ENCODE data around the gene GCGR. TPM values are rescaled to one million over a fixed set of nuclear protein-coding genes. Genes with fewer than 3 reads are reported as not detected.
A peak's percentile ranks its signal among the peaks of the same experiment; 100 is the strongest.

The GCGR gene
- polyA plus RNA-seq (ENCODE audit: low read depth in 6 of 6): not detected

DNA sequence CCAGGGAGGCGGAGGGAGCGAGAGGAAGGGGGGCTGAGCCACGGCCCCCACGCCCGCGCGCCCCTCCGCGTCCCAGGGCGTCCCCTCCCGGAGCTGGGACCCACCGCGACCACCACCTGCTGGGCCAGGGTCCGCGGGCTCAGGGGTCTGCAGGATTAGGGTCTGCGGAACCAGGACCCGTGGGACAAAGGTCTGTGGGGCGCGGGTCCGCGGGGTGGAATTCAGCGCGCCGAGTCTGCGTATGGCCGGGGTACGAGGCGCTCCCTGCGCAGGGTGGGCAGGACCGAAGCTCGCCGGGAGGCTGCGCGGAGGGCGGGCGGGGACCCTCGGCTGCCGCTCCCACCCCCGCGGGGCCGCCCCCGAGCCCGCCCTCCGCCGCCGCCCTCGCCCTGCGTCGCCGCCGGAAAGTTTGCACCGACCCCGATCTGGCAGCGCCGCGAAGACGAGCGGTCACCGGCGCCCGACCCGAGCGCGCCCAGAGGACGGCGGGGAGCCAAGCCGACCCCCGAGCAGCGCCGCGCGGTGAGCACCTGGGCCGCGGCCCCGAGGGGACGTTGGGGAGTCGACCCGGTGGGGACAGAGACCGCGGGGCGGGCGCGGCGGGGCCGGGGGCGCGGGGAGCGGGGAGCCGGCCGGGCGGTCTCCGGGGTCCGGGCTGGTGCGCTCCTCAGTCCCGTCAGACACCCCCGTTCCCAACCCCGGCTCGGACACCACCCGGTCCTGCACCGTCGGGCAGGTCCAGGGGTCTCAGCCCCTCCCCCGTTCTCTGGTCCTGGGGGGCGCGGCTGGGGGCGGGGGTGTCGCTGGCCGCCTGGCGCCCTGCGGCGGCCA is at the start of gene GCGR:
GCGR (plus strand) TSS at position 423 of the 831 bp plus-strand sequence. CDS start 4,869 bp downstream, outside the sequence.
- ATAC-seq (ENCODE audit: low read depth in 2 of 2): peak in 1 of 2 donors; percentile 14
- no peak for DNase-seq
- Mint-ChIP-seq H3K27ac (peak within 1 kb of the TSS in 1 of 6 donors; percentile 57), H3K4me1 (peaks cover 8 to 19% (median 10%) of the 10 kb centered on the region in 3 donors), H3K27me3 (peaks cover 33 to 78% (median 51%) of the 10 kb centered on the region in 3 donors), H3K9me3 (peaks cover 0 to 3% (median 0%) of the 10 kb centered on the region in 7 donors), H3K4me3 (peak within 1 kb of the TSS in 2 of 8 donors; percentile 42 to 53), H3K36me3 (peaks cover 0 to 12% of the 10 kb centered on the region in 2 donors)

- H3K9me3 Mint-ChIP-seq: no peaks in the 10 kb centered on the region
- H3K27me3 Mint-ChIP-seq: no peaks in the 10 kb centered on the region
- no peak overlapping the region for H3K4me3 Mint-ChIP-seq
- DNase-seq: no peak
- no peaks in the 10 kb centered on the region for H3K4me1 Mint-ChIP-seq
- H3K27ac Mint-ChIP-seq: no peak overlapping the region
- ATAC-seq (ENCODE audit: low read depth in 2 of 2): no peak
- no peaks in the 10 kb centered on the region for H3K36me3 Mint-ChIP-seq
Measured at GRCh38 chr17:81792675-81793615, 11.0 kb upstream of the GCGR start.

- no peak overlapping the region for H3K27ac Mint-ChIP-seq
- H3K36me3 Mint-ChIP-seq: no peaks in the 10 kb centered on the region
- H3K9me3 Mint-ChIP-seq: peaks cover 0 to 1% (median 0%) of the 10 kb centered on the region in 7 donors
- H3K4me1 Mint-ChIP-seq: no peaks in the 10 kb centered on the region
- DNase-seq (no peak), ATAC-seq (ENCODE audit: low read depth in 2 of 2) (no peak)
- H3K27me3 Mint-ChIP-seq: peaks cover under 1 to 2% (median under 1%) of the 10 kb centered on the region in 3 donors
- no peak overlapping the region for H3K4me3 Mint-ChIP-seq
Measured at GRCh38 chr17:81794074-81794476, 9.9 kb upstream of the GCGR start.

- H3K36me3 Mint-ChIP-seq: no peaks in the 10 kb centered on the region
- no peak for DNase-seq
- H3K4me1 Mint-ChIP-seq: no peaks in the 10 kb centered on the region
- no peak overlapping the region for H3K4me3 Mint-ChIP-seq
- peaks cover 4 to 5% (median 5%) of the 10 kb centered on the region in 3 donors for H3K27me3 Mint-ChIP-seq
- no peak overlapping the region for H3K27ac Mint-ChIP-seq
- H3K9me3 Mint-ChIP-seq: peaks cover 0 to 3% (median 0%) of the 10 kb centered on the region in 7 donors
- no peak for ATAC-seq (ENCODE audit: low read depth in 2 of 2)
Measured at GRCh38 chr17:81794509-81794908, 9.4 kb upstream of the GCGR start.

DNA sequence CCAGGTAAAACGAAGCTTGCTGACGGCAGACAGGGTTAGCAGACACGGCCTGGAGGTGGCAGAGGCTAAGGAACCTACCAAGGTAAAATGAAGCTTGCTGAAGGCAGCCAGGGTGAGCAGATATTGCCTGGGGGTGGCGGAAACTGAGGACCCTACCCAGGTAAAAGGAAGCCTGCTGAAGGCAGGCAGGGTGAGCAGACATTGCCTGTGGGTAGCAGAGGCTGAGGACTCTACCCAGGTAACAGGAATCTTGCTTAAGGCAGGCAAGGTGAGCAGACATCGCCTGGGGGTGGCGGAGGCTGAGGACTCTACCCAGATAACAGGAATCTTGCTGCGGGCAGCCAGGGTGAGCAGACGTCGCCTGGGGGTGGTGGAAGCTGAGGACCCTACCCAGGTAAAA is 2.6 kb upstream of the GCGR start:
- ATAC-seq (ENCODE audit: low read depth in 2 of 2) (no peak), DNase-seq (no peak)
- Mint-ChIP-seq H3K36me3 (peaks cover 0 to 12% of the 10 kb centered on the region in 2 donors), H3K4me1 (peaks cover 8 to 19% (median 10%) of the 10 kb centered on the region in 3 donors), H3K9me3 (peaks cover 0 to 3% (median 0%) of the 10 kb centered on the region in 7 donors), H3K4me3 (no peak overlapping the region), H3K27me3 (peaks cover 33 to 59% (median 44%) of the 10 kb centered on the region in 3 donors), H3K27ac (no peak overlapping the region)

DNA sequence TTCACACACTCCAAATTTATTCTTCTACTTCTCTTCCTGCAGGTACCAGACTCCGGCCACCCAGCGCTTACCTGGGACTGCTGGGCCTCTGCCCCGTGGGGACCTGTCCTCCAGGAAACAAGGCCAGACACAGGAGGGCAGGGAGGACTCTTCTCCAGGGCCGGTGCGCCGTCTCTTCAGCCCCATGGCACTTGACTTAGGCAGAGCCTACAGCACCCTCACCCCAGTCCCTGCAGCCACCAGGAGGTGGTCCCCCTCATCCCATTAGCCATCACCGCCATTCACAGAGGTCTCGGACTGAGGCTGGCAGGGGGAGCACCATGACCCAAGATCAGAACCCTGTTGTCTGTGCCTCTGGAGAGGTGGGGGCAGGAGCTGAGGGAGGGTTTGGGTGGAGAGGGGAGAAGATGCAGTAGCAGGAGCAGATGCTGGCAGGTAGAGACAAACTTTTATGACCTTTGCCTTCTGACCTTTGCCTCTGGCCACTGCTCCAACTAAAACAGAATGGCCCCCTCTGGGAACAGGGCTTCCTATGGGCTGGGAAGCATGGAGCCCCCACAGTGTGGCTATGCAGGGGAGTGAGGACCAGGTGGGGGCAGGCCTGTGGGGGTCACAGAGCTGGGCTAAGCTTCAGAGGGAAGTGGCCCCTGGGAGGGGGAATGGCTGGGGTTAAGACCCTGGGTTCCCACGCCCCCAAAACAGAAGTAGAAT is 1.7 kb upstream of the GCGR start:
- H3K4me3 Mint-ChIP-seq: peak overlapping the region in 5 of 8 donors; percentile 14 to 78 (median 51)
- H3K36me3 Mint-ChIP-seq: peaks cover 0 to 12% of the 10 kb centered on the region in 2 donors
- H3K4me1 Mint-ChIP-seq: peaks cover 8 to 19% (median 10%) of the 10 kb centered on the region in 3 donors
- no peak for ATAC-seq (ENCODE audit: low read depth in 2 of 2)
- H3K27ac Mint-ChIP-seq: no peak overlapping the region
- H3K27me3 Mint-ChIP-seq: peaks cover 33 to 66% (median 44%) of the 10 kb centered on the region in 3 donors
- peaks cover 0 to 3% (median 0%) of the 10 kb centered on the region in 7 donors for H3K9me3 Mint-ChIP-seq
- no peak for DNase-seq

GRCh38 chr17:81802856-81803643 is 900 bp upstream of the GCGR start:
- Mint-ChIP-seq H3K36me3 (peaks cover 0 to 12% of the 10 kb centered on the region in 2 donors), H3K27me3 (peaks cover 33 to 74% (median 49%) of the 10 kb centered on the region in 3 donors), H3K4me3 (peak overlapping the region in 4 of 8 donors; percentile 47 to 78 (median 52)), H3K27ac (peak overlapping the region in 1 of 6 donors; percentile 34), H3K9me3 (peaks cover 0 to 3% (median 0%) of the 10 kb centered on the region in 7 donors), H3K4me1 (peaks cover 8 to 19% (median 10%) of the 10 kb centered on the region in 3 donors)
- ATAC-seq (ENCODE audit: low read depth in 2 of 2) (no peak), DNase-seq (no peak)

- Mint-ChIP-seq H3K27me3 (peaks cover 35 to 79% (median 52%) of the 10 kb centered on the region in 3 donors), H3K27ac (peak overlapping the region in 1 of 6 donors; percentile 57), H3K4me1 (peaks cover 10 to 19% (median 12%) of the 10 kb centered on the region in 3 donors), H3K36me3 (peaks cover 0 to 12% of the 10 kb centered on the region in 2 donors), H3K4me3 (peak overlapping the region in 2 of 8 donors; percentile 31 to 42), H3K9me3 (peaks cover 0 to 2% (median 0%) of the 10 kb centered on the region in 7 donors)
- ATAC-seq (ENCODE audit: low read depth in 2 of 2) (no peak), DNase-seq (no peak)
Measured at GRCh38 chr17:81804559-81805399, 829 bp downstream of the GCGR start.

DNA sequence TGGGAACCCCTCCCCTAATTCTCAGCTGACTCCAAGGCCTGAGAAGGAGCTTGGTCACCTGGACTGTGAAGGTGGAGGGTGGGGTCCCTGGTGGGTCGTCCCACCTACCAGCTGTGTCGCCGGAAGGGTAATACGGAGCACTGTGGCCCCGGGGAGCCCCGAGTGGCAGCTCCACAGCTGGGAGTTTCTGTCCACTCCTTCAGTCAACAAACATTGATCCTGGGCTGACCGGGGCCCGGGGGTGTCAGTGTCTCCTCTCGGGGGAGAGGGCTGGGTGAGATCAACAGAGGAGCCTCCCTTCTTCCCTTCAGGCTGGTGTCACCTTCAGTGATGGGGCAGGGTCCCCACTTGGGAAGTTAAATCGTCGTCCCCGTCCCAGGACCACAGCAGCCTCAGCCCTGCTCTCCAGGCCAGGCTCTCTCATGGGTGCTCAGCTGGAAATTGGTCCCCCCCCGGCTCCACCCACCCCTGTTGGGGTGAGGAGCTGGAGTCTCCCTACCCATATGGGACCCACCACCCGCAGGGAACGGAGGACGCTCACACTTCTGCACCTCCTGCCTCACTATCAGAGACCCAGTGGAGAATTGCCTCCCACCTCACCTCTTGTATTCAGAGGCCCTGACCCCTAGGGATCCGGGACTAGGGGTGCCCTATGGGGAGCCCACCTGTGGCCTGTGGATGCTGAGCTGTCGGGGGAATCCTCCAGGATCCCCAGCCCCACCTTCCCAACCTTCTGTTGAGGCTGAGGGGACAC is 1.9 kb downstream of the GCGR start:
- Mint-ChIP-seq H3K4me1 (peaks cover 10 to 19% (median 12%) of the 10 kb centered on the region in 3 donors), H3K36me3 (peaks cover 0 to 12% of the 10 kb centered on the region in 2 donors), H3K27me3 (peaks cover 25 to 79% (median 51%) of the 10 kb centered on the region in 3 donors), H3K27ac (no peak overlapping the region), H3K9me3 (no peaks in the 10 kb centered on the region), H3K4me3 (peak overlapping the region in 3 of 8 donors; percentile 6 to 51 (median 42))
- DNase-seq: no peak
- no peak for ATAC-seq (ENCODE audit: low read depth in 2 of 2)

GRCh38 chr17:81806461-81807209 is 2.7 kb downstream of the GCGR start:
- Mint-ChIP-seq H3K36me3 (peaks cover 0 to 12% of the 10 kb centered on the region in 2 donors), H3K27ac (no peak overlapping the region), H3K4me1 (peaks cover 10 to 19% (median 12%) of the 10 kb centered on the region in 3 donors), H3K9me3 (no peaks in the 10 kb centered on the region), H3K27me3 (peaks cover 18 to 74% (median 45%) of the 10 kb centered on the region in 3 donors), H3K4me3 (peak overlapping the region in 1 of 8 donors; percentile 6)
- ATAC-seq (ENCODE audit: low read depth in 2 of 2): no peak
- no peak for DNase-seq
